ENCODE results near the gene SORCS3.

The SORCS3 gene

GRCh38 chr10:104641187-104641936 is at the start of gene SORCS3:
Gene SORCS3 (plus strand): TSS chr10:104641290.
- Histone ChIP-seq H3K9me3 (ENCODE audit: control insufficient read depth in 1 of 2, low read length in 2 of 2) (no peaks in the 10 kb centered on the region), H3K27me3 (ENCODE audit: low read depth, low read length) (peaks cover 14% of the 10 kb centered on the region), H3K4me1 (ENCODE audit: control insufficient read depth in 1 of 2, insufficient read depth in 2 of 2, low read length in 2 of 2) (peaks cover 0 to 25% of the 10 kb centered on the region in 2 donors), H3K36me3 (ENCODE audit: control insufficient read depth in 1 of 2, insufficient read depth in 2 of 2, low read length in 2 of 2) (no peaks in the 10 kb centered on the region), H3K4me3 (ENCODE audit: low read depth in 1 of 2, low read length in 2 of 2) (peak within 1 kb of the TSS in 1 of 2 donors; percentile 75), H3K27ac (ENCODE audit: low read length) (no peak within 1 kb of the TSS)

DNA sequence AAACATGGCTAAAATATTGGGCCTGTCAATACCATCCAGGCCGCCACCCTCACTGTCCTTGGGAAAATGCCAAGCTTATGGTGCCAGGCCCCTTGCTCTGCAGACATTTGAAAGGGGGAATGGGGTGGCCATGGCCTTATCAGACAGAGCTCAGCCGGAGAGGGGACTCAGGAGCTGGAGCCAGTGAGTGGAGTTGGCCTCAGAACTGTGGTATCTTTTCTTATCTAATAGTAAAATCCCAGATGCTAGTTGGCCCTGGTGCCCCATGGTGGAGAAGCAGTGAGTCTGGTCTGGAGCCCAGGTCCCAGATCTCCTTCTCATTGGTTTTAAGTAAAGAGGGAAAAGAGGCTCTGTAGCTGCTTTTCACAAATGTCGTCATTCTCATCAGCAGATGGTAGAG is 49.6 kb upstream of the SORCS3 start:
- no peaks in the 10 kb centered on the region for H3K27me3 ChIP-seq (ENCODE audit: low read depth, low read length)
- H3K4me1 ChIP-seq (ENCODE audit: control insufficient read depth in 1 of 2, insufficient read depth in 2 of 2, low read length in 2 of 2), result no peaks in the 10 kb centered on the region
- no peak overlapping the region for H3K4me3 ChIP-seq (ENCODE audit: low read depth in 1 of 2, low read length in 2 of 2)
- no peaks in the 10 kb centered on the region for H3K9me3 ChIP-seq (ENCODE audit: control insufficient read depth in 1 of 2, low read length in 2 of 2)
- no peak overlapping the region for H3K27ac ChIP-seq (ENCODE audit: low read length)
- no peaks in the 10 kb centered on the region for H3K36me3 ChIP-seq (ENCODE audit: control insufficient read depth in 1 of 2, insufficient read depth in 2 of 2, low read length in 2 of 2)

DNA sequence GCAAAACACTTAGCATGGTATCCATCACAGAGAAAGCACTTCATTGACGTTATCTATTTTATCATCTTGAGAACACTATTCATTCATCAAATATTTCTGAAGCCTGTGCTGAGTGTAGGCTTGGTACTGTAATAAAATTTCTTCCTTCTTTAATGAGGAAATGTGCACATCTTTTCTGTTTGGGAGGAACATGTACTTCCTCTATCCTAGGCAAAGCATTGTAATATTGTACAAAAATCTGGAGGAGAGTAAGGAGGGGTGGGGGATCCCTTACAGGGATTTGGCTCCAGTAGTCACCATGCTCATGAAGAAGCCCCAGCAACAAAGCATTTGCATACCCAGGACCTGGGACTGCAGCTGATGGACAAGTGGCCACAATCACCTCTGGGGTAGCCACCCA is 39.9 kb upstream of the SORCS3 start:
- H3K36me3 ChIP-seq (ENCODE audit: control insufficient read depth in 1 of 2, insufficient read depth in 2 of 2, low read length in 2 of 2), result no peaks in the 10 kb centered on the region
- H3K9me3 ChIP-seq (ENCODE audit: control insufficient read depth in 1 of 2, low read length in 2 of 2), result no peaks in the 10 kb centered on the region
- no peaks in the 10 kb centered on the region for H3K4me1 ChIP-seq (ENCODE audit: control insufficient read depth in 1 of 2, insufficient read depth in 2 of 2, low read length in 2 of 2)
- H3K4me3 ChIP-seq (ENCODE audit: low read depth in 1 of 2, low read length in 2 of 2), result no peak overlapping the region
- no peaks in the 10 kb centered on the region for H3K27me3 ChIP-seq (ENCODE audit: low read depth, low read length)
- no peak overlapping the region for H3K27ac ChIP-seq (ENCODE audit: low read length)

DNA sequence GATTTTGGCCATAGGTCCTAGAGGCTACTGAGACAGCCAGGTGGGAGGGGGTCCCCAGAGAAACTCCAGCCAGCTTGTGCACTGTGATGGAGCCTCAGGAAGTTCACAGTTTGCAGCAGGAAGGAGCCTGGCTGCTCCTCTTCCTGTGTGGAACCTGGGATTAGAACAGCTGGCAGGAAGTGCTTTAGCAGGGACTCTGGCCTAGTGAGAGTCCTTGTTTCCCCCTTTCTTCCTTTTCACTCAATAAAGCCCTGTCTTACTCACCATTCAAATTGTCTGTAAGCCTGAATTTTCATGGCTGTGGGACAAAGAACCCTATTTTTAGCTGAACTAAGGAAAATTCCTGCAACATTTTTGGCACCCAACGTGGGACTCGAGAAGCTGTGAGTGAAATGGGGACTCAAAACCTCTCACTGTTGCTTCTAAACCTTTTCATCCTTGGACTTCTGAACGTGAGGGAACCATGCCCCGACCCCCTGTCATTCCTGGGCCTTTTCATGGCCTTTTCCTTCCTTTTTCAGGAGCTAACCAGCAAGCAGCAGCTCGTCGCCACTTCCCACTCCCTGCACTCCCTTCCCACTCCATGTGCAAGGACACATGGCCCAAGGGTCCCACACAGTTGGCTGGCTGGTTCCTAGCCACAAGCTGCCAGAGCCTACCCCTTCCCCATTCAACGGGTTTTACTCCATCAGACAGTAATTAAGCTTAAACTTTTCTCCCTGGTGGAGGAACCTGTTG is 32.8 kb upstream of the SORCS3 start:
- Histone ChIP-seq H3K4me3 (ENCODE audit: low read depth in 1 of 2, low read length in 2 of 2) (no peak overlapping the region), H3K36me3 (ENCODE audit: control insufficient read depth in 1 of 2, insufficient read depth in 2 of 2, low read length in 2 of 2) (no peaks in the 10 kb centered on the region), H3K27ac (ENCODE audit: low read length) (no peak overlapping the region), H3K27me3 (ENCODE audit: low read depth, low read length) (no peaks in the 10 kb centered on the region), H3K4me1 (ENCODE audit: control insufficient read depth in 1 of 2, insufficient read depth in 2 of 2, low read length in 2 of 2) (no peaks in the 10 kb centered on the region), H3K9me3 (ENCODE audit: control insufficient read depth in 1 of 2, low read length in 2 of 2) (peaks cover 0 to 14% of the 10 kb centered on the region in 2 donors)

DNA sequence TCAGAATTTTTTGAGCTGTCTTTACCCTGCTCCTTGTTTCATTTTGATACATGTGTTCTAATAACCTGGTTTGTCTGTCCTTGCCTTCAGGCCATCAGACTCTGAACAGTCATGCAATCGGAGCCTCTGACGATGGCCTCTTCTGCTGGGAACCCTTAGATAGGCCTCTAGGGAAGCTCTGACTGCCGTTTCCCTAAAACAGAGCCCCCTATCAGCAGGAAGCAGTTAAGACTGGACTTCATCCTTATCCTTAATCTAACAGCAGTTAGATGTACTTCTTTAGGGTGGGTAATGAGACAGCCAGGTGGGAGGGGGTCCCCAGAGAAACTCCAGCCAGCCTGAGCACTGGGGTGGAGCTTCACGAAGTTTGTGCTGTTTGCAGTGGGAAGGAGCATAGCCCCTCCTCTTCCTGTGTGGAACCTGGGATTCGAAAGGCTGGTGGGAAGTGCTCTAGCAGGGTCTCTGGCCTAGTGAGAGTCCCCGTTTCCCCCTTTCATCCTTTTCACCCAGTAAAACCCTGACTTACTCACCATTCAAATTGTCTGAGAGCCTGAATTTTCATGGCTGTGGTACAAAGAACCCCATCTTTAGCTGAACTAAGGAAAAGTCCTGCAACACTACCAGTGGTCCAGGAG is 28.4 kb upstream of the SORCS3 start:
- H3K4me3 ChIP-seq (ENCODE audit: low read depth in 1 of 2, low read length in 2 of 2), result no peak overlapping the region
- H3K4me1 ChIP-seq (ENCODE audit: control insufficient read depth in 1 of 2, insufficient read depth in 2 of 2, low read length in 2 of 2), result no peaks in the 10 kb centered on the region
- no peaks in the 10 kb centered on the region for H3K36me3 ChIP-seq (ENCODE audit: control insufficient read depth in 1 of 2, insufficient read depth in 2 of 2, low read length in 2 of 2)
- peaks cover 0 to 10% of the 10 kb centered on the region in 2 donors for H3K9me3 ChIP-seq (ENCODE audit: control insufficient read depth in 1 of 2, low read length in 2 of 2)
- no peak overlapping the region for H3K27ac ChIP-seq (ENCODE audit: low read length)
- H3K27me3 ChIP-seq (ENCODE audit: low read depth, low read length), result no peaks in the 10 kb centered on the region

DNA sequence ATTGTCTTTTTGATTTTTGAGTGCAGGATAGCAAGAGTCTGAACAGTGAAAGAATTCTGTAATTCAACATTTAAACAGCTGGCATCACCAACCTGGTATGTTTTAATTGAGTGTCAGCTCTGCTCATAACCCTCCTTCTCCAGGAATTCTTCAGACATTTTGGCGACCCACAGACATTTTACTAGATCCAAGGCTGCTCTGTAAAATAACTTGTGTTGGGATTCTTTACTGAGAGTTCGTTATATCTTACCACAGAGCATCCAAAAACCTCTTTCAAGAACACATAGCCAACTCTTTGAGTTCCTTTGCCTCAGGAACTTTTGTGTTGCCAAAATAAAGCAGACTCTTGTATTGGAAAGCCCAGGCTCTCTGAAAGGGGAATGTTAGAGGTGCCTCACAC is 27.7 kb upstream of the SORCS3 start:
- H3K27me3 ChIP-seq (ENCODE audit: low read depth, low read length), result no peaks in the 10 kb centered on the region
- peaks cover 0 to 2% of the 10 kb centered on the region in 2 donors for H3K9me3 ChIP-seq (ENCODE audit: control insufficient read depth in 1 of 2, low read length in 2 of 2)
- no peak overlapping the region for H3K4me3 ChIP-seq (ENCODE audit: low read depth in 1 of 2, low read length in 2 of 2)
- H3K4me1 ChIP-seq (ENCODE audit: control insufficient read depth in 1 of 2, insufficient read depth in 2 of 2, low read length in 2 of 2), result no peaks in the 10 kb centered on the region
- H3K27ac ChIP-seq (ENCODE audit: low read length), result no peak overlapping the region
- H3K36me3 ChIP-seq (ENCODE audit: control insufficient read depth in 1 of 2, insufficient read depth in 2 of 2, low read length in 2 of 2), result no peaks in the 10 kb centered on the region

DNA sequence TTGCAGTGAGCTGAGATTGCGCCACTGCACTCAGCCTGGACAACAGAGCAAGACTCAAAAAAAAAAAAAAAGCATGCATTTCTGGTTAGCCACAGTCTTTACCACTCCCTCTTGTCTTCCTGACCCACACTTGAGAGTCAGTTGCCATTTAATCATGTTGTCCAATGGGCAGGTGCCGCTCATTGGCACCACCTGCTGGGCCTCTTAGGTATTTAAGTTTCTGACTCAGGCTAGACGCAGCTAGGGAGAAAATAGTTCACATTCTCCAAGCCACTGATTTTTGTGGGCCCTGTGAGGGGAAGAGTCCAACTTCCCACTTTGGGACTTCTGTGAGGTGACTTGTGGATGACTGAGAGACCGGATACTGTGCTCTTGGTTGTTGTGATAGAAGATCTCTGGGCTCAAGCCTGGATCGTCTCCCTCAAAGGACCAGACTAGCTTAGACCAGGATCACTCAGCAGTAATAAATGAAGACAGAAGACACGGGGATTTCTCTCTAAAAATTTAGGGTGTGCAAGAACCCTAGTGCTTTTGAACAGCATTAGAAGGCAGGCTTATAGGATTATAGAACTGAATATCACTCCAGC is 26.8 kb upstream of the SORCS3 start:
- H3K27ac ChIP-seq (ENCODE audit: low read length), result no peak overlapping the region
- H3K9me3 ChIP-seq (ENCODE audit: control insufficient read depth in 1 of 2, low read length in 2 of 2), result no peaks in the 10 kb centered on the region
- no peaks in the 10 kb centered on the region for H3K27me3 ChIP-seq (ENCODE audit: low read depth, low read length)
- H3K36me3 ChIP-seq (ENCODE audit: control insufficient read depth in 1 of 2, insufficient read depth in 2 of 2, low read length in 2 of 2), result no peaks in the 10 kb centered on the region
- no peak overlapping the region for H3K4me3 ChIP-seq (ENCODE audit: low read depth in 1 of 2, low read length in 2 of 2)
- no peaks in the 10 kb centered on the region for H3K4me1 ChIP-seq (ENCODE audit: control insufficient read depth in 1 of 2, insufficient read depth in 2 of 2, low read length in 2 of 2)

DNA sequence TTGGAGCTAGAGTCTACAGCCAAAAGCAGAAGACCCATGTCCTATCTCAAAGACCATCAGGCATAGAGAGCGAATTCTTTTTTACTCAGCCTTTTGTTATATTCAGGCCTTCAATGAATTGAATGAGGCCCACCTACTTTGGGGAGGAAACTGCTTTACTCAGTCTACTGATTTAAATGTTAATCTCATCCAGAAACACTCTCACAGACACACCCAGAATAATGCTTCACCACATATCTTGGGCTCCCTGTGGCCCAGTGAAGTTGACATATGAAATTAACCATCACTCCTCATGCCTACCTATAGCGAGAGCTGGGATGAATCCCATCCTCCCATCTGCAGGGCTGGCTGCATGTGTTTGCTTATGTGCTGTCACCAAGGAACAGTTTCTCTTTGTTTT is 26.0 kb upstream of the SORCS3 start:
- Histone ChIP-seq H3K4me3 (ENCODE audit: low read depth in 1 of 2, low read length in 2 of 2) (no peak overlapping the region), H3K27me3 (ENCODE audit: low read depth, low read length) (no peaks in the 10 kb centered on the region), H3K4me1 (ENCODE audit: control insufficient read depth in 1 of 2, insufficient read depth in 2 of 2, low read length in 2 of 2) (no peaks in the 10 kb centered on the region), H3K27ac (ENCODE audit: low read length) (no peak overlapping the region), H3K9me3 (ENCODE audit: control insufficient read depth in 1 of 2, low read length in 2 of 2) (no peaks in the 10 kb centered on the region), H3K36me3 (ENCODE audit: control insufficient read depth in 1 of 2, insufficient read depth in 2 of 2, low read length in 2 of 2) (no peaks in the 10 kb centered on the region)

GRCh38 chr10:104617831-104618230 is 23.3 kb upstream of the SORCS3 start:
- no peaks in the 10 kb centered on the region for H3K27me3 ChIP-seq (ENCODE audit: low read depth, low read length)
- no peak overlapping the region for H3K27ac ChIP-seq (ENCODE audit: low read length)
- H3K4me3 ChIP-seq (ENCODE audit: low read depth in 1 of 2, low read length in 2 of 2), result no peak overlapping the region
- H3K9me3 ChIP-seq (ENCODE audit: control insufficient read depth in 1 of 2, low read length in 2 of 2), result no peaks in the 10 kb centered on the region
- no peaks in the 10 kb centered on the region for H3K4me1 ChIP-seq (ENCODE audit: control insufficient read depth in 1 of 2, insufficient read depth in 2 of 2, low read length in 2 of 2)
- no peaks in the 10 kb centered on the region for H3K36me3 ChIP-seq (ENCODE audit: control insufficient read depth in 1 of 2, insufficient read depth in 2 of 2, low read length in 2 of 2)

DNA sequence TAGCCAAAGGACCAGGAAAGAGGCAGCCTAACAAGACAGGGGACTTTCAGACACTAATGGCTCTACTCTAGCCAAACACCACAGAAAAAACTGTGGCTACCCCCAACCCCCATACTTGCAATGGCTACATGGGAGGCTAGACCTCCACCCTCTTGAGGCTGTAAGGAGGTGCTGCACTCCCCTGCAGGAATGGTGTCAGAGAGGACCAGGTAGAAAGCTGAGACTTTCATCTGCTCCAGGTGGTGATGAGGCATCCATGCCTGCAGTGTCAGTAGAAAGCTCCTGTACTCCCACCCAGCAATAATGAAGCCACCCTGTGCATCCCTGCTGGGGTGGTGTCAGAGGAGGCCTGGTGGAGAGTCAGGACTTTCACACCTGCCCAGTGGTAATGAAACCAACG is 18.9 kb upstream of the SORCS3 start:
- H3K4me1 ChIP-seq (ENCODE audit: control insufficient read depth in 1 of 2, insufficient read depth in 2 of 2, low read length in 2 of 2), result no peaks in the 10 kb centered on the region
- no peak overlapping the region for H3K4me3 ChIP-seq (ENCODE audit: low read depth in 1 of 2, low read length in 2 of 2)
- H3K36me3 ChIP-seq (ENCODE audit: control insufficient read depth in 1 of 2, insufficient read depth in 2 of 2, low read length in 2 of 2), result no peaks in the 10 kb centered on the region
- no peaks in the 10 kb centered on the region for H3K27me3 ChIP-seq (ENCODE audit: low read depth, low read length)
- H3K9me3 ChIP-seq (ENCODE audit: control insufficient read depth in 1 of 2, low read length in 2 of 2), result no peaks in the 10 kb centered on the region
- H3K27ac ChIP-seq (ENCODE audit: low read length), result no peak overlapping the region

DNA sequence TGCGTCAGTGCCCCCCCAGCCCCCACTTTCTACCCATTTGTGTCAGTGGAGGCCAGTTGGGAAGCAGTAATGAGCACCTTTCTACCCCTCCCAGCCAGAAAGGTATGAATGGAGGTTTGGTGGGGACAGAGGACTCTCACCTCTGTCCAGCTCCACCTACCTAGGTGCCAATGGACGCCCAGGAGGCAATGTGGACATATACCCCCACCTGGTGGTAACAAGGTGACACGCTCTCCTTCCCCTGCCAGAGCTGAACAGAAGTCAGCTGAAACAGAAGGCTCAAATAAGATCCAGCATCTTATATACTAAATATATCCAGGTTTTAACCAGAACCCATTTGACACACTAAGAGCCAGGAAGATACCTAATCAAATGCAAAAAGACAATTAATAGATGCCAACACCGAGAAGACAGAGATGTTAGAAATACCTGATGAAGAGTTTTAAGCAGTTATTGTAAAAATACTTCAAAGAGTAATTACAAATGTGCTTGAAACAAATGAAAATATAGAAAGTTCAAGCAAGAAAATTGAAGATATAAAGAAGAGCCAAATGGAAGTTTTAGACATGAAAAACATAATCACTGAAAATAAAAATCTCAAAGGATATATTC is 18.4 kb upstream of the SORCS3 start:
- H3K27ac ChIP-seq (ENCODE audit: low read length), result no peak overlapping the region
- H3K9me3 ChIP-seq (ENCODE audit: control insufficient read depth in 1 of 2, low read length in 2 of 2), result no peaks in the 10 kb centered on the region

More for the DNA sequence above, 18.4 kb upstream of the SORCS3 start:
- Histone ChIP-seq H3K4me3 (ENCODE audit: low read depth in 1 of 2, low read length in 2 of 2) (no peak overlapping the region), H3K4me1 (ENCODE audit: control insufficient read depth in 1 of 2, insufficient read depth in 2 of 2, low read length in 2 of 2) (no peaks in the 10 kb centered on the region), H3K36me3 (ENCODE audit: control insufficient read depth in 1 of 2, insufficient read depth in 2 of 2, low read length in 2 of 2) (no peaks in the 10 kb centered on the region), H3K27me3 (ENCODE audit: low read depth, low read length) (no peaks in the 10 kb centered on the region)

Data from muscle layer of duodenum (tissue), 2 donors.